UCSD-AML1 (cell line): ENCODE results near the gene GLRX.
"Not testable (repeated sequence)": the region's sequence is repeated elsewhere in the genome, so short reads cannot be mapped to it uniquely, and the experiment has no call there.

Source experiments
- DNase-seq: peaks from one replicate; lab custom pipeline; 2025; ENCODE audit not compliant: unreplicated experiment; lab: John Stamatoyannopoulos, UW

GLRX gene

DNA sequence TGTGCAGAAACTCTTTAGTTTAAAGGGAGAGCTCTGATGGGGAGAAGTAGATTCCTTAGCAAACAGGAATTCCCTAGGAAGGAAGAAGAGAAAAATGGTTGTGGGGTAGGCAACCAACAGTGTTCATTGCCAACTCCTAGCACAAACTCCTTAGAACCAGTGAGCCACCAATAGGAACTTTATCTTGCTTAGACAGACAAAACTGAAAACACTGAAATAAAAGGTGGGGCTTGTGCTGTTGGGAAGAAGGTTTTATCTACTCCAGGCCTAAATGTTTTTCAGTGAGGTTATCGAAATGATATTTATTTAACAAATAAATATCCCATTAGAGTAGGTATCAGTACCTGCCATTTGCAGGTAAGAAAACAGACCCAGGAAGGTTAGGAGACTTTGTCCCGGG, 7.7 kb upstream of the GLRX start:
- DNase-seq, result no peak

DNA sequence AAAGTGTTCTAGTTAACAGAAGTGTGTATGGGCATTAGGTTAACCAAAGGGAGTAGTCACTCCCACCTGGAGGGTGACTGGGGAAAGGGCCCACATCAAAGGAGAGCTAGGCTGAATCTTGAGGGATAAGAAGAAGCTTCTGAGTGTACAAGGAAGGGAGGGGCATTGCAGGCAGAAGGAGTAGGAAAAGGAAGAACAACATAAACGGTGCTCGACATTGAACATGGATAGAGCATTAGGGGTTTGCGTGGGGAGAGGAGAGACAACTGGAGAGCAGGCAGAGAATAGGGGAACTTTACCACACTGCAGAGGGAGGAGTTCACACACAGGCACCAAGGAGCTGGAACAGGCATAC, 5.3 kb upstream of the GLRX start:
- peak; percentile 10 for DNase-seq

DNA sequence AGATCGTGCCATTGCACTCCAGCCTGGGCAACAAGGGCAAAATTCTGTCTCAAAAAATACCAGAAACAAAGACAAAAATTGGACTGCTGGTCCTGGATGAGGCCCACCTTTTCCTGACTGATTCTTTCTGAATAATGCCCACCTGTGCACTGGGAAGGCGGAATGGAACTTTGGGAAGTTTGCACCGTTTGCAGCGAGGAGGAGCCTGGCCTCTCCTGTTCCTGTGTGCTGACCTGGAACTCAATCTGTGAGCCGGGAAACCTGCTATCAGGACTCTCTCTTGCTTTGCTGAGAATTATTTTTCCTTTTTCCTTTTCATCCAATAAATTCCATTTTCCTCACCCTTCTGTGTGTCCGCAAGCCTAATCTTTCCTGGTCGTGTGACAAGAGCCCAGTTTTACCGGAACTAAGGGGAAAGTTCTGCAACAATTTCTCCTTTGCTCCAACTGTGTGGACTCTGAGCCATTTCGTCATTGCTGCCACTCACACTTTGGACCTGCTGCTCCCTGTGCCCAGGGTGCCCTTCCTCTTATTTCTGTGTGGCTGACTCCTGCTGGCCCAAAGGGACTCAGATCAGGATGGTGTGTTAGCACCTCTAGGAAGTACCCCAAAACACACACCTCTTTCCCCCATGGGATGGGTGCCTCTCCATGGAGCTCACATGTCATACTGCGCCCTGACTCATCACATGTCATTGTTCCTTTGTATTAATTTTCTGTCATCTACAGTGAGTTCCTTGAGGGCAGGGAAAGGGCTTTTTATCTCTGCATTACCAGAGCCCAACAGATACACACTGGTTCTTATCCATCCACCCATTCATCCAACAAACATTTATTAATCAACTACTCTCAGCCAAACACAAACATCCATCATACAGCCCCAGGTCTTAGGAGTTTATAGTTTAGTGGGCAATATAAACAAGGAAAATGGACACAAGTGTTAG, 4.7 kb upstream of the GLRX start:
- DNase-seq, result no peak

DNA sequence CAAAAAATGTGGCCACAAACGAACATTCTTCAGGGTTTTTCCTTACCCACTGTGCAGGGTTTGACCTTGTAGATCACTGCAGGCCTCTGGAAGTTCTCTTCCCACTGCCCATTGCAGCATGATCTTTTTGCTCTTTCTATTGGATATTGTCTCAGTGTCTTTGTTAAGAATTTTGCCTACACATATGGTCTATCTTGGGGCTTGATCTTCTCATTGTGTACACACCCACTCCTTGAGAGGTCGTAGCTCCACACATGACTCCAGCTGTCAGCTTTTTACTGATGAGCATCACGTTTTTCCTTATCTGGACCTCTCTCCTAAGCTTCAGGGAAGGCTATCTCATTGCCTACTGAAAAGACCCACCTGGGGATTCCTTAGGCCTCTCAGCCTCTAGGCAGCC, 3.0 kb upstream of the GLRX start:
- no peak for DNase-seq

DNA sequence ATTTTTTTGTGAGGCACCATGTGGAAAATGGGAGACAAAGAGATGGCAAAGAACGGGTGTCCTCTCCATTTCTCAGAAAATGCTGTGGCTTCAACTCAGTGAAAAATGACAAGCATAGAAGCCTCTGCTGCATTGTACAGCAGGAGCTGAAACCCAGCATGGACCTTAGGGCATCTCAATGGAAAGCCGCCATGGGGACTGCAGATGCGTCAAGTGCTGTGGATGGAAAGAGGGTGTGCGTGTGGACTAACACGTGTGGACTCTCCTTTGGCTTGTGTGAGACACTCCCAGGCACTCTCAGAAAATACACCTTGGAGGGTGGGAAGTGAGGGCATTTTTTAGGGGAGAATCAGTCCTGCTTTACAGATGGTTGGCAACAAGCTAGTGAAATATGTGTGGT, 2.2 kb upstream of the GLRX start:
- DNase-seq, result peak; percentile 38

DNA sequence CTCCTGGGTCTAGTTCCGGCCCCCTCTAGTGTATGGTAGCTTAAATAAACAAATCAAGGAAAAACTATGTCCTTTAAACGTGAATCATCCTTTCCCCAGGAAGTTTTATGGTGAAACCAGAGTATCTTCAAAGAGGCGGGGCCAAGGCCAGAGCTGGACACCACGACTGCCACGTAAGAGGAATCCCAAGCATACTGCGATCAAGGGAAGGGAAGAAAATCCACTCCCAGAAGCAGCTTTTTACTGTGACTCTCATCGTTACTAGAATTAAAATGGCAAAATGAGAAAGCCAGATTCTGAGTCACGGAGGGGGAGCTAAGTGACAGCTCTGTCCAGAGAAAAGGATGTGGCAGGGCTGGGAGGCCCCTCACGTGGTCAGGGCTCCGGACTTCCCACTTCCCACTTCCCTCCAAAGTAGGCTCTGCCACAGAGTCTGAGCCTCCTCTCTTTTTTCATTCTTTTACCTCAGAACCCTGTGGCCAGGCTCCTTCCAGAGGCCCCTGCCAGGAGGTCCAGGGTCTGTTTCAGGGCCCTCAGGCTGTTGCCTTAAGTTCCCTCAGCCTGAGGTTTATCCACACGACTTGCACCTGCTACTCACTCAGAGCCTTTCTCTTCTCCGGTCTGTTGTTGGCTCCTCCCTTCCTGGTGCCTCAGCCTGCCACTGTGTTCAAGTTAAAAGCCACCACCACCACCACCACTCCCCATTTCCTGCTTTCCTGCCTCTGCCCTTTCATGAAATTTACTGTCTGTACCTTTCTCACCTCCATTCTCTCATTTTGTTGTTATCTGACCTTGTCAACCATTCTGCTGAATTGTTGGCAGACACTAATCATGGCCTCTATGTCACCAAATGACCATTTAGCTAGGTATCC, 1.4 kb upstream of the GLRX start:
- DNase-seq, result peak; percentile 71

DNA sequence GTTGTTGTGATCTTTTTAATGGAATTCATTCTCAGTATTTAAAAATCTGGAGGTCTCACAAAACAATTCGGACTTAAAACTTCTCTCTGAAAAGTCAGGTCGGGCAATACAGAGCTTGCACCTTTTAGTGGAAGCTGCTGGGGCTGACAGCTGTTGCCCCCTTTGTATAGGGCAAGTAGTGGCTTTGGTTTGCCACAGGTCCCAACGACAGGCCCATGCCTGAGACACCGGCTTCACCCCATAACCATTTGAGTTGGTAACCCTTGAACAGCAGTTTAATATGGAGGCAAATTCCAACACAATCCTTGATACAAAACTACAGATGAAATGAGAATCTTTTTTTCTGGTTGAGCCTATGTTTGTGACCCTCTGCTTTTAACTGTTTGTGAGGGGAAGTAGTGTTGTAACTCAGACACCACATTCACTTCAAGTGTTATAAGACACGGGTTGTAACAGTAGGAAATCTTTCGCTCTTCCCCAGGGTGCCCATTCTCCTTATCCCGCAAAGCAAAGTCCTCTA, 752 bp upstream of the GLRX start:
- no peak for DNase-seq

DNA sequence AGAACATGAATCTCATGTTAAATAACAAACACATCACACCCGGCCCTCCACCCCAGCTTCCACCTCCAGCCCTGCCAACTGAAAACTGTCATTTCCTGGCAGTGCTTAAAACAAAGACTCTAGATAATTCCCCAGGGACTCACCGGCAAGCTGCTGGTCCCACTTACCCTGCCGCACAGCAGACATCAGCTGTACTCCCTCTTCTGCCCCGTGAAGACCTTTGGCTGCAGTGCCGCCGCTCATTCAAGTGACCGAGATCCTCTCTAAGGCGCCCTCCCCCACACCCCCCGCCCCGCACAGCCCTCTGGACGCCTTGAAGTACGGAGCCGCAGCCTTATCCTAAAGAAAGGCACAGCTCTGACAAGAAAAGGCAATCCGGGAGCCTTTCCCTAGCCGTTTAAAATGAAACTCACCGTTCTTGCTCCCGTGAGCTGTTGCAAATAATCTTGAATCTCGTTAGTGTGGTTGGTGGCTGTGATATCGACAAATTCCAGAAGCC, 434 bp downstream of the GLRX start:
- peak; percentile 57 for DNase-seq

DNA sequence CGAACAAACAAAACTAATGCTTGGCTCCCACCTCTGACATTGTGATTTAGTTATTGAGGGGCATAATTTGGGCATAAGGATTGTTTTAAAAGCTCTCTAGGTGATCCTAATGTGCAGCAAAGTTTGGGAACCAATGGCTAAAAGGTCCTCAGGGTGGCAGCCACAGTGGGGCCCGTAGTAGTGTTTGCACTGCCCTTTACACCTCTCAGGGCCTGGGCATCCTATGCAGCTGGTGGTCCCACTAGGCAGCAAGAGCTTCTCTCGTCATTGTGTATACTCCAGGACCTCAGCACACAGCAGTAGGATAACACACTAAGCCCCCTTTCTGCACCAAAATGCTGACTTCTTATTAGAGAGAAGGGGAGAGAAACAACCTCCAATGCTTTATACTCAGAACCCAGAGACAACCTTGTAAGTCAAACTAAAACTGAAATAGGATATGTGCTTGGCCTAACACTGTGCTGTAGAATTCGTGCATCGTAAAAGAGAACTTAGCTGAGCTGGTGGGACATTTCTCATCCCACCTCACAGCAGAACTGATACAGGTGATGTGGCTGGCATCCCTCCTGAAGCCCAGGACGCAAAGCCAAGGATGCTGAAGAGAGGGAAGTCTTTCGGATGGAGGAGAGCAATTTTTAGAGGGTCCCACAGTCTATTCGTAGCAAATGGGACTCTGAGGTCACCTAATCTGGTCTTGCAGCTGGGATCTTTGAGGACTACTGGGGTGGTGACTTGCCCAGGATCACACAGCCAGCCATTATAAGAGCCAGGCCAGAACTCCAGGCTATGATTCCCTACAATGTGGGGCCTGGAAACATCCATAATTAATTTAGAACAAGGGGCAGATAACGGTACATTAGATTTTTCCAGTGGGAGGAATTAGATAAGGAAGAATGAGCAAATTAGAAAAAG, 1.2 kb downstream of the GLRX start:
- DNase-seq, result peak; percentile 10

DNA sequence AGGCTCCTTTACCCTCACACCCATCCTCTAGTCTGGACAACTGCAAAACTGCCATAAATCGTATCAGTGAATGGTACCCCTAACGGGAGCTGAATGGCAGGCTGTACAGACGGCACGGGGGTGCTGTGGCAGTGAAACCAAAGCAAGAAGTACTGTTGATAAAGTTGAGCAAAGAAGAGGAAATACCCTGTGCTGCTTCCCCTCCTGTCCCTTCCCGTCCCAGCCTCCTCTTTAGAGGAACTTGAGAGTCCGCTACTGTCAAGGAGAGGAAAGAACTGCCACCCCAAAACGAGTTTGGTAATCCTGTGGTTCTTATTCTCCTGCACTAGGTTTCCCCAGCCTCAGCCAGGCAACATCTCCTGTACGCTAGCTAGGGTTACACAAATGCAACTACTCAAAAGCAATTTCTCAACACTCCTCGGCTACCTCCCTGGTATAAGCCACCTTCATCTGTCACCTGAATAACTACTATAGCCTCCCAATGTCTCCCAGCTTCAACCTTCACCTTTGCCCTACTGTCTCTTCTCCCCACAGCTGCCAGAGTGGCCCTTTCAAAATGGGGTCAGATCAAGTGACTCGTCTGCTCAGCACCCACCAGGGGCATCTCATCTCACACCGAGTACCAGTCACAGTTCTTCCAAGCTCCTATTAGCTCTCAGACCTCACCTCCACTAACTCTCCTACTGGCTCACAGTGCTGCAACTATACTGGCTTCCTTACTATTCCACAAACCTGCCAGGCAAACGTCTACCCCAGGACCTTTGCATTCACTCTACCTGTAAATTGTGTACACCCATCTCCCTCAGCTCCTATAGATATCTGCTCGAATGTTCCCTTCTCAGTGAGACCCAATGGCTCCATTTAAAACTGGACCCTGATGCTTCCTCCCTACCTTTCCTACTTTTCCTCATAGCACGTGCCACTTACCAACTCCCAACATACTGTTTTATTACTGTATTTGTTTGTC, 4.1 kb downstream of the GLRX start:
- peak; percentile 55 for DNase-seq

DNA sequence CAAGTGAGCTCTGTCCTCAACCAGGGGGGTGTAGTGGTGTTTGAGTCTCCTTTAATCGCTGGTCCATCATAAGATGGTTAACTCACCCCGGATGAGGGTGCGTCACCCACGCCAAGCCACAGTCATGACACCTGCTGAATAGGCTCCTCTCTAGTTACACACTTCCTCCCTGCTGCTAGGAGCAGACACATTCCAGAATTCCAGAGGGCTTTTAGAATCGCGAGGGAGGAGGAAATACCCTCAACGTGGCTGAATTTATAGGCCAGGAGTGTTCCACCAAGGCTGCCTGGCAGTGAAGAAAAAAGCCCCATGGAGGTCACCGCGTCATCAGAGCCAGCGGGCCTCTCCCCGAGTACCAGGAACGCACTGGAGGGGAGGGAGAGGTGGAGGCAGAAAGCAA, 5.1 kb downstream of the GLRX start:
- DNase-seq, result no peak

DNA sequence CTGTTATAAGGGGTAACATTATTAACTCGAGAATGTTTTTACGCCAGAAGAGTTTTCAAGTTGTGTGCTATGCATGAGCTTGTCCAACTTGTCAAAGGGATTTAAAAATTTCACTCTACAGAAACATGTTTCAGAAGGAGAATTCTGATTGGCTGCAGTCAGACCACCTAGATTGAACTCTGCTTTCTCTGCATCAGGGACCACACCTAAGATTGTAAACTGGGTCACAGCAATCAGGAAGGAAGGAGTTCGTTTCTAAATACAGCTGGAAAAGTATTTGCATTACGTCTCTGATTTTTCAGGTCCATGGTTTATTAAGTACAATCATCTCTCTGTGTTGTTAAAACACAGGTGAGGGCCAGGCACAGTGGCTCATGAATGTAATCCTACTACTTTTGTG, 5.8 kb downstream of the GLRX start:
- no peak for DNase-seq

DNA sequence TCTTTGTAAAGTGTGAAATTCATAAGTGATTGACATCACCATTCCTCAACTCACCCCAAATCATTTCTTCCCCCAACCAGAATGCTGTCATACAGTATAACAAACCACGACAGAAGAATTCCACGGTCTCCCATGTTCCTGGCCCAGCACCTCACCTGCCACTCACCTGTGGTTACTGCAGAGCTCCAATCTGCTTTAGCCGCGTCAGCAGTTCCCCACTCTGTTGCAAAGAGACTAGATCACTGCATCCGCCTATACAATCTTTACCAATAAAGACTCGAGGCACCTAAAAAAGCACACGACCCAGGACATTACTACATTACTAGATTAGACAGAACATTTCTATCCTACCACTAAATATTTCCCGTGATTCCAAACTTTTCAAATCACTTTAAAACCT, 6.2 kb downstream of the GLRX start:
- DNase-seq, result no peak

DNA sequence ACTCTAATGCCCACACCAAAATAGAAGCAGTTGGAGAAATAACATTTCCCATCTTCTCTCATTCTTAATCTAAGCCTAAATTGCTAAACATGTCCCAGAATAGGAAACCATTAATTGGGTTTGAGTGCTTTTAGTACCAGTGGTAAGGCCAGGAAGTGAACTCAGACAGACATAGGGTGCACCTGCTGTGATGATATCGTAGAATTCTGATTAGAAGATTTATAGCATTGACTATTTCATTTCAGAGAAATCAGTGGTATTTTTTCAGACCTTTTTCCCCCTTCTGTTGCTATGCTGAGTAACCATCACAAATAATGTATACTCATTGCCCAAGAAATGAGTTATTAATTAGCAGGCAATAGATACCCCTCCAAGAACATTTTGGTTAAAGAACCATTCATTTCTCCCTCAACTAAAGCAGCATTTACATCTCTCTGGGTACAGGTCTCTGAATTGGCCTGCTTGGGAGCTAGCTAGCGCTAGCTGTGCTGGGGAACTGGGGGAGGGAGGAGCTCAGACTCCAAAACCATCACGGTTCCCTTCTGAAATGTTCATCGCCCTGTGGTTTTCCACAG, 7.3 kb downstream of the GLRX start:
- DNase-seq, result no peak

DNA sequence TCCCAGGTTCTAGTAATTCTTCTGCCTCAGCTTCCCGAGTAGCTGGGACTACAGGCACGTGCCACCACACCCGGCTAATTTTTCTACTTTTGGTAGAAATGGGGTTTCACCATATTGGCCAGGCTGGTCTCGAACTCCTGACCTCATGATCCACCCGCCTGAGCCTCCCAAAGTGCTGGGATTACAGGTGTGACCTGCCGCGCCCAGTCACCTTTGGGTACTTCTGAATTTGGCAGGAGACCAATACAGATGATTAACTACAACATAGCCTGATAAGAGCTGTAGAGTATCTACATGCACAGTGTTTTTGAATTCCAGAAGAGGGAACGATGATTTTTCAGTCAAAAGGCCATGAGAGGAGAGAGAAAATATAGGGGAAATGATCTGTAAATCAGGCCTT, 9.5 kb downstream of the GLRX start:
- DNase-seq, result not testable (repeated sequence)

DNA sequence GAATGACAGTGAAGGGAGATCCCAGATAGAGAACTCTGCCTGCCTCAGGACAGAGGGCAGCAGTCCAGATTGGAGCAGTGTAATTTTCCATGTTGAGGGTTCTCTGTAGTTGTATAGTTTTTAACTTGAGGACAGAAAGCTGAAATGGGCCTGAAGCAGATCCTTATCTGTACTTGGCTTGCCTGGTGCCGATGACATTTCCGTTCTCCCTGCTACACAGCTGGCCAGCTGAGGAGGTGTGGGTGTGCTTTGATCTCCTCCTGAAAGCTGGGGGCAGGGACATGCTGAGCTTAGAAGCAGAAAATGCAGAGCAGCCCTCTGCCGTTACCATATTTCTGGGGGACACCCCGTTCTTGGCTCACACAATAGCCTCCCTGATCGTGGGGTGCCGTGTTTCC, 10.5 kb downstream of the GLRX start:
- DNase-seq, result no peak

DNA sequence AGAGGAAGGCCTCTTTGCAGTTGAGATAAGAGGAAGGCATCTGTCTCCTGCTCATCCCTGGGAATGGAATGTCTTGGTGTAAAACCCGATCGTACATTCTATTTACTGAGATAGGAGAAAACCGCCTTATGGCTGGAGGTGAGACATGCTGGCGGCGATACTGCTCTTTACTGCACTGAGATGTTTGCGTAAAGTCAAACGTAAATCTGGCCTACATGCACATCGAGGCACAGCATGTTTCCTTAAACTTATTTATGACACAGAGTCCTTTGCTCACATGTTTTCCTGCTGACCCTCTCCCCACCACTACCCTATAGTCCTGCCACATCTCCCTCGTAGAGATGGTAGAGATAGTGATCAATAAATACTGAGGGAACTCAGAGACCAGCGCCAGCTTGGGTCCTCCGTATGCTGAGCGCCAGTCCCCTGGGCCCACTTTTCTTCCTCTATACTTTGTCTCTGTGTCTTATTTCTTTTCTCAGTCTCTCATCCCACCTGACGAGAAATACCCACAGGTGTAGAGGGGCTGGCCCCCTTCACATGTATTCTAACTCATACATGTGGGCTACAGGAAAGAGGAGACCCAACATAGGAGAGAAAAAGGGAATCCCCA, 11.0 kb downstream of the GLRX start:
- DNase-seq, result not testable (repeated sequence)

DNA sequence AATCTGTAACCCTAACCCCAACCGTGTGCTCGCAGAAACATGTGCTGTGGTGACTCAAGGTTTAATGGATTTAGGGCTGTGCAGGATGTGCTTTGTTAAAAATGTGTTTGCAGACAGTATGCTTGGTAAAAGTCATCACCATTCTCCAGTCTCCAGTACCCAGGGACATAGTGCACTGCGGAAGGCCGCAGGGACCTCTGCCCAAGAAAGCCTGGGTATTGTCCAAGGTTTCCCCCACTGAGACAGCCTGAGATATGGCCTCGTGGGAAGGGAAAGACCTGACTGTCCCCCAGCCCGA, 11.5 kb downstream of the GLRX start:
- DNase-seq, result not testable (repeated sequence)
